ENCODE data around the gene DUSP23.

Gene DUSP23

GRCh38 chr1:159829273-159829634 lies 48.5 kb downstream of the DUSP23 start:
- FAIRE-seq: no peak

DNA sequence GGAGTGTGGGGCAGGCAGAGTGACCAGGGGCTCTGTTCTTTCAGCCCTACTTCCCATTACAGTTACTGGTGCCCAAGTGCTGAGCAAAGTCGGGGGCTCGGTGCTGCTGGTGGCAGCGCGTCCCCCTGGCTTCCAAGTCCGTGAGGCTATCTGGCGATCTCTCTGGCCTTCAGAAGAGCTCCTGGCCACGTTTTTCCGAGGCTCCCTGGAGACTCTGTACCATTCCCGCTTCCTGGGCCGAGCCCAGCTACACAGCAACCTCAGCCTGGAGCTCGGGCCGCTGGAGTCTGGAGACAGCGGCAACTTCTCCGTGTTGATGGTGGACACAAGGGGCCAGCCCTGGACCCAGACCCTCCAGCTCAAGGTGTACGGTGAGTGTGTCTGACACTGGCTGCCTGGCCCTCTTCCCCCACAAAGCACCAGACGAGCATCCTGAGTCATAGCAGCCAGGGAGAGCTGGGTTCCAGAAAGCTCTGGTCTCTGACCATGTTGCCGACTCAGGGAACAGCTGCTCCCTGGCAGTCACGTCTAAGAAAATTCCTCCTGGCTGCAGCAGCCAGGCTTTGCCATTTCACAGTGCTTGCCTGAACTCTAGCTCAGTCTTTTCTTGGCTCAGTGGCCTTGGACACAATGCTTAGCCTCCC lies 49.2 kb downstream of the DUSP23 start:
- no peak for FAIRE-seq

- no peak for FAIRE-seq
These were observed 50.0 kb downstream of the DUSP23 start for GRCh38 chr1:159830722-159831121.

DNA sequence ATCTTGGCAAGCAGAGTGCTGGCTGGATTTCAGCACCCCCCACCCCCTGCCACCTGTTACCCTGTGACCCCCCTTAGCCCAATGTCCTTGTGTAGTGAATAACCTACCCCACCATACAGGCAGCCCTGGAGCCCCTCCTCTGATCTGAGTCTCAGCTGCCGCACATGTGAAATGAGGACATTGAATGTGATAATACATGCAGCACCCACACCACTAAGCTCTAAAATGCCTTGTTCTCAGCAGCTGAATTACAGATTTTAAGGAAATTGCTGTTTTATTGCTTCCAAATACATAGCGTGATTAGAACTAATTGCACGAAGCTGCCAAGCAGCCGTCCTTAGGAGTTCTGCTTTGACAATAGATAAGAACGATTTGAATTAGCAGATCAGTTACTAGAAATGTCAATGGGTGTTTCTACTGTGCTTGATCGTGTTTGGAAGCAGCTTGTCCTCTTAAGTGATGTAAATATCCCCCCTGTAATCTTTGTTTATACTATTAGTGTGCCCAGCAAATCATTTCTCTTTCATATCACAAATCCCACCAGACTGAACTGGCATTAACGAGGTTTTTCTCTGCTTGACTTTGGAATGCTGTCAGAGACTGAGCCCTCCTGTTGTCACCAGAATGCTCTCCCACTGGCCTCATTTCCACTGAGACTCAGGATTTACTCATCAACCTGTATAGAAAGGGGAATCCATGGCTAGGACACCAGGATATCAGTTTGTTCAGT lies 50.8 kb downstream of the DUSP23 start:
- FAIRE-seq: no peak

Data from TTC549 (cell line).